GM19193 (cell line): ENCODE results near the gene FXYD5.

Experiments used
- POLR2A ChIP-seq: IDR thresholded peaks from 4 replicates; pipeline ENCODE4 v1.6.1; 2011; ENCODE audit not compliant: insufficient read depth, insufficient read length; ENCODE audit errors: extremely low read depth

FXYD5 gene

DNA sequence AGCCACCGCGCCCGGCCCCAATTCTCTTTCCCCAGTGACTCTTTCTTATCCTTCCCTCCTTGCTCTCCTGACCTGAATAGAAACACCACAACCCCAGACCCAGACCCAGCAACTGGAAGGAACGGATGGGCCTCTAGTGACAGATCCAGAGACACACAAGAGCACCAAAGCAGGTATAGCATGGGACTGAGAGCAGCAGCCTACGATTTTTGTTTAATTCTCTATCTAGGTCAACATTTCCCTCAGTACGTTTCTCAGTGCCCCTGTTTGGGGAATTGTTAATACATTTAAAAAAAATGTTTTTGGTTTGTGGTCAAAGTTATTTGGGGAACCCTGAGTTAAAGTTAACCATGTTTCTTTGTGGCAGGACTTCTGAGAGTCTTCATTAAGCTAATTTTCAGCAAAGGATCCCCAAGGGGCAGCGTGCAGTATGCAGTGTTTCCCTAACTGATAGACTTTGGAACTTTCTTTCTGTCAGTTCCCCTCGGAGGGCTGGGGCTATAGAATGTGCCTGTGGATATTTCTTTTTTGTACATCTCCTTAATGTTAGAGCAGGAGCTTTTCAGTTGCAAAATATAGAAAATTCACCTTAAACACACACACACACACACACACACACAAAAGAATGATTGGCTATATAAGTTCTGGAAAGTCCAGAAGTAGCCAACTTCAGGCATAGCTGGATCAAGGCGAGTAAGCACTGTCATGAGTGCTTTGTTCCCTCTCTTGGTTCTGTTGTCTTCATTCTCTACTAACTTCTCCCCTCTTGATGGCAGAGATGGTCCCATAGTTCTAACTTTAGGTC lies 6.3 kb downstream of the FXYD5 start:
- no peak for TF ChIP-seq POLR2A

DNA sequence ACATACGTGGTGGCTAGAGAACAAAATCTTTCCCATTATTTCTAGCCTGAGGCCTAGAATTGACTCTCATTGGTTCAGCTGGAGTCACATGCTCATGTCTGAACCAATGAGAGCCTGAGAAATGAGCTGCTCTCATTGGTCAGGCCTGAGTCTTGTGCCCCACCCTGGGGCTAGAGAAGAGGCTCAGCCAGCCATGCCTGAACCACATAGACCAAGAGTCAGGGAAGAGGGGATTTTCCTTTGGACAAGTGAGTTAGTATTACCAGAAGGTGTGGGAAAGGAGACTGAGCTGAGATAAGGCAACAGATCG lies 6.9 kb downstream of the FXYD5 start:
- no peak for TF ChIP-seq POLR2A

DNA sequence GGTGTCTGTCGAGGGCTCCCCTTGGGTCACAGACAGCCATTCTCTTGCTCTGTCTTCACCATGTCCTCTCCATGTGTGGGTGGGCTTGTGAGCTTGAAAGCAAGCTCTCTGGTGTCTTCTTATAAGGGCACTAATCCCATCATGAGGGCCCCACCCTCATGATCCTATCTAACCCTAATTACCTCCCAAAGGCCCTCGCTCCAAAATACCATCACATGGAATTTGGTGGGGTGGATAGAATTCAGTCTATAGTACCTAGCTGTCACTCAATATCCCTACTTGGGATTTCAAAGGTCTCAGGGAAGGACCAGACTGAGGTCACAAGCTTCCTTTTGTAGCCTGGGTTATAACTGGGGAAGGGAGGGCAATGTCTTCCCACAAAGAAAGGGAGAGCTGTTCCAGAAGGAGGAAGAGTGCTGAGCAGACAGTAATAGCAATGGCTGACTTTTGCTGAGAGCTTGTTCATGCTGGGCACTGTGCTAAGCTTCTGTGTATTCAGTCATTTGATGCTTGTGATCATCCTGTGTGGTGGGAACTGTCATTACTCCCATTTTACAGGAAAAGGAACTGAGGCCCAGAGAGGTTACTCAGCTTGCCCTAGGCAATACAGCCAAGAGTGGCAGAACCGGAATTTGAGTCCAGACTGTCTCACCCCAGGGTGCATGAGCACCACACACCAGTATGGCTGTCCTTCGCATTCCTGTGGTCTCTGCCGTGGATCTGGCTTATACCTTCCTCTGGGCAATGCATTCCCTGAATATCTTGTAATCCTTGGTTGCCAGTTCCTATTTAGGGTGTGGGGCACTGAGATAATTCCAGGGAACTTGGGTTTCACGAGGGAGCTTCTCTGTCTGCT lies 8.2 kb downstream of the FXYD5 start:
- no peak for TF ChIP-seq POLR2A

DNA sequence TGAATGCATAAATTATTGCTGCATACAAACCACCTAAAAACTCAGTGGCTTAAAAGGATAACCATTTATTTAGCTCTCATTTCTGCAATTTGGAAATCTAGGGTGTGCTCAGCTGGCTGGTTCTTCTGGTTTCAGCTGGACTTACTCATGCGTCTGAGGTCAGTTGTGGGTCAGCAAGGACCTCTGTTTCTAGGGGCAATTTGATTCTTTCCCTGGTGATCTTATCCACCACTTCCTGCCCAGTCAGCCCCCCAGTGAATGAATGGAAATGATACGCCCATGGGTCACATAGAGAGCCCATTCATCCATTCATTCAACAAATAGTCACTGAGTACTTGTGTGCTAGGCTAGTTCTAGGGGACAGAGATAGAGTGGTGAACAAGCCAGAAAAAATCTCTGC lies 9.9 kb downstream of the FXYD5 start:
- no peak for TF ChIP-seq POLR2A

DNA sequence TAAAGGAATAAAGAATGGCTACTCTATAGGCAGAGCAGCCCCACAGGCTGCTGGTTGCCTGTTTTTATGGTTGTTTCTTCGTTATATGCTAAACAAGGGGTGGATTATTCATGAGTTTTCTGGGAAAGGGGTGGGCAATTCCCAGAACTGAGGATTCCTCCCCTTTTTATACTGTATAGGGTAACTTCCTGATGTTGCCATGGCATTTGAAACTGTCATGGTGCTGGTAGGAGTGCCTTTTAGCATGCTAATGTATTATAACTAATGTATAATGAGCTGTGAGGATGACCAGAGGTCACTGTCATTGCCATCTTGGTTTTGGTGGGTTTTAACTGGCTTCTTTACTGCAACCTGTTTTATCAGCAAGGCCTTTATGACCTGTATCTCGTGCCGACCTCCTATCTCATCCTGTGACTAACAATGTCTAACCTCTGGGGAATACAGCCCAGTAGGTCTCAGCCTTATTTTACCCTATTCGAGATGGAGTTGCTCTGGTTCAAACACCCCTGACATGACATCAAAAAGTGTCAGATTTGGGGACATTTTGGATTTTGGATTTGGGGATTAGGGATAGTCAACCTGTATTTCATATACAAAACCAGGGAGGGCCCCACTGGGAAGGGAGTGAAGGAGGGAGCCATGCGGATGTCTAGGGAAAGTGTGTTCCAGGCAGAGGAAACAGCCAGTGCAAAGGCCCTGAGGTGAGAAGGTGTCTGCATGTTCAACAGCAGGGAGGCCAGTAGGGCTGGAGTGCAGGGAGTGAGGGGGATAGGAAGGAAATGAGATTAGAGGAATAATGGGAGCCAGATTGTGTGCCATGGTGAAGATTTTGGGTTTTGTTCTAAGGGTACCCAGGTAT lies 10.9 kb downstream of the FXYD5 start:
- TF ChIP-seq POLR2A: no peak

DNA sequence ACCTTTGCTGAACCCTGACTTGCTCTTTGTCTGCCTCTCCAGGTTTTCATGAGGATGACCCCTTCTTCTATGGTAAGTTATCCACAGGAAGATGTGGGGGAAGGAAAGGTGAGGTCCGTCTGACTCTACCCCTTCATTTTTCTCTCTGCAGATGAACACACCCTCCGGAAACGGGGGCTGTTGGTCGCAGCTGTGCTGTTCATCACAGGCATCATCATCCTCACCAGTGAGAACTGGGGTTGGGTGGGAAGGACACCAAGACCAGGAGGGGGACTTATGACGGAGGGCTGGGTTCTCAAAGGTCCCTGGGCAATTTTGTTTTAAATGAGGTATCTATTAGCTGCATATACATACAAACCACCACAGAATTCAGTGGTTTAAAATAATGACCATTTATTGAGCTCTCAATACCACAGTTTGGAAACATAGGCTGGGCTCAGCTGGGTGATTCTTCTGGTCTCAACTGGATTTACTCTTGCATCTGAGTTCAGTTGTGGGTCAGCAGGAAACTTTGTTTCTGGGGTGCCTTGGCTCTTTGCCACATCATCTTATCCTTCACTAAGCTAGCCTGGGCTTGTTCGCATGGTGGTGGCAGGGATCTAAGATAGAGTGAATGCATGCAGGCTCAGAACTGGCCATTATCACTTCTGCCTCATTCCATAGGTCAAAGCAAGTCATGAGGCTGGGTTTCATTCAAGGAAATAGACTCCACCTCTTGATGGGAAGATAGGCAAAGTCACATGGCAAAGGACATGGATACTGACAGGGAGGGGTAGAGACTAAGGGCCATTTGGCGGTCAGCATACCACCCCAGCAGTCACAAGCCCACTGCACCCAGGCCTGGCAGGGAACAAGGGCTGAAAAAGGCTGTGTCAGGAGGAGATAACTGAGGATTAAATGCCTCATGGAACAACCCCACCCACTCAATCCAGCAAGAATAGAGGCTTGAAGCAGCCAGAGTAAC lies 11.8 kb downstream of the FXYD5 start:
- TF ChIP-seq POLR2A: no peak

DNA sequence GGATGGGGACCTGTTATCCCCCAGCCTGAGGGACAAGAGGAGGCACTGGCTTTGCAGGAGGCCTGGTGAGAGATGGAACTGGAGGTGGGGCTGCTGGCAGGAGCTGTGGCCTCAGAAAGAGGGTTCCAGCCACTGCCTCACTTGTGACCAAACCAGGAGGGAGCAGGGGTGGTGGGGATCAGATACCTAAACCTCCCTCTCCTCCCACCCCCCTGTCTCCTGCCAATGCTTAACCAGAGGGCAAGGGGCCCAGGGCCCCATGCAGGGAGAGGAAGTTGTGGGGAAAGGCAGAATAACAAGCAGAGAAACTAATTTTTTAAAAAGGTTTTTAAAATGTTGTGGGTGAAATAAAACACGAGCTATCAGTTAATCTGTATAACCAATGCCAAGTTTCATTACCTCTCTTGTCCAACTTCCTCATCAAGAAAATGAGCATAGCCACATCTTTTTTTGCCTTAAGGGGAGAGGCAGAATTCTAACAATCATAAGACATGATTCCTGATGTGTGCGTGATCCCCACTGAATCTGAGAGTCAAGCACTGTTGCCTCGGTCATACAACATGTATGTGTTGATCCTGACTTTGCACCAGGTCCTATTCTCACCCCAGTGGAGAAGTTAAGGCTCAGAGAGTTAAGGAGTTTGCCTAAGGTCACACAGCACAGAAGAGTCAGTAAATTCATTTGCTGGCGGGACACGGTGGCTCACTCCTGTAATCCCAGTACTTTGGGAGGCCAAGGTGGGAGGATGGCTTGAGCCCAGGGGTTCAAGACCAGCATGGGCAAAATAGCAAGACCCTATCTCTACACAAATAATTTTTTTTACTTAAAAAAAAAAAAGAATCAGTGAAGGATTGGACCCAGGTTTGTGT lies 12.9 kb downstream of the FXYD5 start:
- TF ChIP-seq POLR2A: no peak

DNA sequence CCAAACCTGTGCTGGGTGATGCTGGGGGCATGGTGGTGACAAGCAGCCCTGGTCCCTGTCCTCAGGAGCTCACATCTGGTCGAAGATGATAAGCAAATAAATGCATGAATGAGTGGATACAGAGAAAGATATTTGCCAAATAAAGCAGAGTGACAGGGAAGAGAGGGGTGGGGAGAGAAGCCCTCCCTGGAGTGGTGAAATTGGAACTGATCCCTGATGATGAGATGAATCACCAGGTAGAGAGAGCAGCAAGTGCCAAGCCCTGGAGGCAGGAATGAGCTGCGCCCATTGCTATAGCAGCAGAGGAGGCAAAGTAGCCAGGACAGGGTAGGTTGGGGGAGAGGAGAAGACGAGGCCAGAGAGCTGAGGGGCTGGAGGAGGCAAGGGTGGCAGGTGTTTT lies 13.7 kb downstream of the FXYD5 start:
- TF ChIP-seq POLR2A: no peak

DNA sequence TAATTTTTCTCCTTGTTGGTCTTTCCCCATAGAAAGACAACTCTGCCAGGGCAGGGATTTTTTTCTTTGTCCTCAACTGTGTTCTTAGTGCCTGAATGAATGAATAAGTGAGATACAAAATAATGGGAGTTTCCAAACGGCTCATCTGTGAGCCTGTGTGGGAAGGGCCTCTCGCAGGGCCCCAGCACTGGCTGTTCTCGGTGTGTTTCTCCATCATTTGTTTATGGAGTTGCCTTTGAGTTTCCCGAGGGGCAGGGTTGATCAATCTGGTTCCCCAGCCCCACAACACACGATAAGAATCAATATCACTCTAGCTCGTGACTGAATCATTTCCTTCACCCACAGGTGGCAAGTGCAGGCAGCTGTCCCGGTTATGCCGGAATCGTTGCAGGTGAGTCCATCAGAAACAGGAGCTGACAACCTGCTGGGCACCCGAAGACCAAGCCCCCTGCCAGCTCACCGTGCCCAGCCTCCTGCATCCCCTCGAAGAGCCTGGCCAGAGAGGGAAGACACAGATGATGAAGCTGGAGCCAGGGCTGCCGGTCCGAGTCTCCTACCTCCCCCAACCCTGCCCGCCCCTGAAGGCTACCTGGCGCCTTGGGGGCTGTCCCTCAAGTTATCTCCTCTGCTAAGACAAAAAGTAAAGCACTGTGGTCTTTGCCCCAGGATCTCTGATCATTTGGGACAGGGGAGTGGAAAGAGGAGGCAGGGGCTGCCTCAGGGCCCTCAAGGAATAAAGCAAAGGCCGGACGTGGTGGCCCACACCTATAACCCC lies 14.9 kb downstream of the FXYD5 start:
- no peak for TF ChIP-seq POLR2A

DNA sequence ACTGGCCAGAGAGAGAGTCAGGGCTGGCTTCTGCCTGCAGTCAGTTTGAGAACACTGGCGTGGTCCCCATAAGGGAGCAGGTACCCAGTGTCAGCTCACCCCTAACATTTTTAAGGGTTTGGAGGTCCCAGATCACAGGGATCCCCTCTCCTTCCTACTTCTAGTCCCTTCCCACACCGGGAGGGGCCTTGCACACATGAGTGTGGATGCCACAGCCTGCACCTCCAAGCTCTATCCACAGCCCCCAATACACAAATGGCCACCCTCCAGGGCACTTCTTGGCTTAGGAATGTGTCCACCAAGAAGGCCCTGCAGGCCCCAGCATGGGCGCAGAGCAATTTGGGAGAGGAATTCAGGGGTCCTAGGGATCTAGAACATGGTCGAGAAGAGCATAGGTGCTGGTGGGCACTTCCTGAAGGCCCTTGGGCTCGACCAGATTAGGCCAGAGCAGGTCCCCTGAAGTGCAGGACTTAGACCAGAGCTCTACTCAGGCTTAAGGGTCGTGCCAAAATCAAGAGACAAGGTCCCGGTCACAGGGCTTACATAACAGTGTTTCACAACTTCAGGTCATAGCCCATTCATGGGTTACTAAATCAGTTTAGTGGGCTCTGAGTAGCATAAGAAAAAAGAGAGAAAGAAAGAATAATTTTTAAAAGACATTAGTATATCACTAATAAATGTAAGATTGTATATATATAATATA lies 16.0 kb downstream of the FXYD5 start:
- TF ChIP-seq POLR2A: no peak

DNA sequence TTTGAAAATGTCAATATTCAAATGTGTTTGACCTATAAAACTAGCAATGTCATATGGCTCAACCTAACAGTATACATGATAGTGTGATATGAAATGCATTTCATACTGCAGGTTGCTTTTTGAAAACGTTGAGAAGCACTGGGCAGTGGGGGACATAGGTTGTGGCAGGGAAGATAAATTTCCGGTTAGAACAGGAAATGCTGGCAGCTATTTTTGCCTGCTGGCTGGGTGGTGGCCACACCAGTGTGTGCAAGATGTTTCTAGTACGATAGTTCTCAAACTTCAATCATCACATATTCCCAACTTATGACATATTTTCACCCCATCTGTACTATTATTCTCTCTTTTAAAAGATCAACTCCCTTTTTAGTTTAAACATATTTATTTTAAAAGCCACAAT lies 17.2 kb downstream of the FXYD5 start:
- TF ChIP-seq POLR2A: no peak

DNA sequence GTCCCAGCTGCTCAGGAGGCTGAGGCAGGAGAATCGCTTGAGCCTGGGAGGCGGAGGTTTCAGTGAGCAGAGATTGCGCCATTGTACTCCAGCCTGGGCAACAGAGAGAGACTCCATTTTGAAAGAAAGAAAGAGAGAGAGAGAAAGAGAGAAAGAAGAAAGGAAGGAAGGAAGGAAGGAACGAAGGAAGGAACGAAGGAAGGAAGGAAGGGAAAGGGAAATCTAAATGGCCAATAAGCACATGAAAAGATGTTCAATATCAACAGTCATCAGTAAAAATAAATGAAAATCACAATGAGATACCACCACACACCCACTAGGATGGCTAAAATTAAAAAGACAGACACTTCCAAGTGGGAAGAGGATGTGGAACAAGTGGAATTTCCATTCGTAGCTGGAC lies 19.7 kb downstream of the FXYD5 start:
- TF ChIP-seq POLR2A: no peak

DNA sequence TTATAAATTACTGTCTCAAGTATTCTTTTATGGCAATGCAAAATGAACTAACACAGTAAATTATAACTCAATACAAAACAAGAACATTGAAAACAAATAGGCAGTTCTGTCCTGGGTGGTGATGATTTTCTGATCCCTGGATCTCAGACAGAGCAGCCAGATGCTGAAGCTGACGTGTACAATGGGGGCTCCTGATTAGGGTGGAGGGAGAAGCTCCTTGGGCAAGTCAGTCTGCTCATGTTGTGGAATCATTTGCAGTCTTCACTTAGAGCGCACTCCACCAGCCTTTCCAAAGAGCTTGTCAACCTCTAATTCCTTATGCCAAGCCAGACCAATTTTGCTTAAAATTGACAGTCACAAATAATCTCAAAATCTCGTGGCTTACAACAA lies 21.6 kb downstream of the FXYD5 start:
- no peak for TF ChIP-seq POLR2A
